T-helper 2 cell treated with Interferon-gamma antibody and Interleukin-4, amounts not matched to agents 100 ng/mL and 5 ng/mL, for 36 hours (primary cell): ENCODE data around the gene GRID2. TPM values are rescaled to one million over a fixed set of nuclear protein-coding genes. Genes with fewer than 3 reads are reported as not detected.

ENCODE experiments used
- intact Hi-C: fragments of 100-400 bp; cut with micrococcal nuclease; formaldehyde crosslinking; loops from one replicate; pipeline ENCODE4 v1.15.1; 2023
- total RNA-seq: library from RNA; stranded (reverse); gene quantifications from 2 replicates; pipeline ENCODE4 v1.2.3, GENCODE V29; 2022

The GRID2 gene
- total RNA-seq, 1 donor from 2014 or later = not detected

GRCh38 chr4:92521941-92522340 lies 218.2 kb downstream of the GRID2 start:
- intact Hi-C loops = no loop called here

GRCh38 chr4:92522356-92522755 lies 218.6 kb downstream of the GRID2 start:
- intact Hi-C loops = no loop called here

DNA sequence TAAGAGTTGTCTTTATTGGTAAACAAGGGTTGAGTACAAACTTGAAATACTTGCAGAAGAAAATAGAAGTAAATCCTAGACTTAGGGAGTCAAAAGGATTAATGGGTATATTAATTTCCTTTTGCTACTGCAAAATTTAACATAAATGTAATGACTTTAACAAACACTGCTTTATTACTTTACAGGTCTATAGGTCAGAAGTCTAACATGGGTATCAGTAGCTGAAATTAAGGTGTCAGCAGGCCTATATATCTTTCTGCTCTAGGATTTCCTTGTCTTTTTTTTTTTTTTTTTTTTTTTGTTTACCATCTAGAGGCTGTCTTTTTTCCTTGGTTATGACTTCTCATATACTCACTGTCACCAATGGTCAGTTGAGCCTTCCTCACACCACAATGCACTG lies 220.4 kb downstream of the GRID2 start:
- intact Hi-C loops = no loop called here

DNA sequence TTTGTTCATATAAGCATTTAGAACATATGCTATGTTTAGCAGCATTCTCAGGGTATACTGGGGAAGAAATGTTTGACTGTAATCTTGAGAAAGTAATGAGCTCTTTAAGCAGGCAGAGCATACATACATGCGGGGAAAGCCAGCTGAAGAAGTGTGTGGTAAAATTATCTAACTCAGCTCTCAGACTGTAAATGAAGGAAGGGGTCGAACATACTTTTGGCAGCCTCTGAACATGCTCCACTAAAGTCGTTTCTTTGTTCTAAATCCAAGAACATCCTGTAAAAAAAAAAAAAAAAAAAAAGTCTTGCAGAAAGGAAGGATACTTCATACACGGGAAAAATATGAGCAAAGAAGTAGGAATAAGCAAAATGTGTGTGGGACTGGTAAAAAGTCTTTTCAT lies 224.8 kb downstream of the GRID2 start:
- intact Hi-C loops = no loop called here

DNA sequence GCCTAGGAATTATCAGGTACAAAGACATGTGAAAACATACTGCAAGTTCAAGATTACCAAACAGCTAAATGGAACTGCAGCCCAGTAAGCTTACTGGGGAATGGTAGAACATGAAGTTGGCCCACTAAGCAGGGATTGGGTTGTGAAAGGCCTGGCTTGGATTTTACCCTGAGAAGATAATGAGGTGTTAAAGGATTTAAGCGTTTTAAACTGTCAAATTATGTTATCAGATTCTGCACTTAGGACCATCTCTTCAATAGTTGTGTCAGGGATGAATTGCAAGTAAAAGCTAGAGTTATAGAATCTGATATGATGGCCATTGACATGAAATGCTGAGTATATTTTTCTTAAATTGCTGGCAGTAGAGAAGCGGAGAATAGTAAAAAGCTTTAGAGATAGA lies 225.7 kb downstream of the GRID2 start:
- intact Hi-C loops = no loop called here

DNA sequence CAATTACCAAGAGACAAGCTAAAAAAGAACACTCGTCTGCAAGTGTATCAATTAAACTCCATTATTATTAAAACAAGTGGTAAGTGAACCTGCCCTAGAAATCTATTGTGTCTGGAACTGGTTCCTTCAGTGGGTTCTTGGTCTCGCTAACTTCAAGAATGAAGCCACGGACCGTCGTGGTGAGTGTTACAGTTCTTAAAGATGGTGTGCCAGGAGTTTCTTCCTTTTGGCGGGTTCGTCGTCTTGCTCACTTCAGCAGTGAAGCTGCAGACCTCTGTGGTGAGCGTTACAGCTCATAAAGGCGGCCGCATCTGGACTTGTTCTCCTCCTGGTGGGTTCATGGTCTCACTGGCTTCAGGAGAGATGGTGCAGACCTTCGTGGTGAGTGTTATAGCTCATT lies 231.8 kb downstream of the GRID2 start:
- intact Hi-C loops = no loop called here

DNA sequence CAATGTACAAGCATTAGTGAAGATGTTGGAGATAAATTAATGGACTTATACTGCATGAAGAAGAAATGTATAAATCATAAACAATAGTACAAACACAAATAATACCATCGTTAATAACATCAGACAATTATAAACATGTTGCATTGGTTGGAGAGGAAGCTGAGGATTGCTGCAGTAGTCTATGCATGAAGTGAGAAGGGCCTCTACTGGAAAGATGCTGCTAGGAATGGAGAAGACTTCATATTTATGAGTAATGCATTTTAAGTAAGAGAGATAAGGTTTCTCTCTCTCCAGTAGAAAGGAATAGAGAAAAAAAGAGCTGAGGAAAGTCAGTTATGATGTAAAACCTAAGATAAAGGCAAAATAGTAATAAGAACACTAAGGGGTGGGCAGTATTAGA lies 247.8 kb downstream of the GRID2 start:
- intact Hi-C loops = no loop called here

GRCh38 chr4:92566269-92566668 lies 262.5 kb downstream of the GRID2 start:
- intact Hi-C loops = no loop called here

DNA sequence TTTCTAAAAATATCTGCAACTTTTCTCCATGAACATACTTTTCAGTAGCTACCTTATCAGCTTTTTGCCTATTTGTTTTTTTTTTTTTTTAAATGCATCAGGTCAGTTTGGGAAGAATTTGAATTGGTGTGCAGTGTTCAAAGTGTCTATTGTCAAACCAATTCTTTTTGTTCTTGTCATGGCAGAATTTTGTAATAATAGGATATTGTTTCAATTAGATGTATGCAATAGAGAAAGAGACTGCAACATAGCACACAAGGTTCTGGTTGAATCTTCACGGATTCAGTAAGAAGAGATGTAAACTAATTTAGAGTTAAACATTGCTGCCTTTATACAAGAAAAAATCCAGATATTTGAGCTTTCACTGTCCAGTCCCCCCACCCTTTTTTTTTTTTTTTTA lies 277.1 kb downstream of the GRID2 start:
- intact Hi-C loops = no loop called here

- intact Hi-C loops = no loop called here
Measured at GRCh38 chr4:92599044-92599443, 295.3 kb downstream of the GRID2 start.

GRCh38 chr4:92600638-92601037 lies 296.9 kb downstream of the GRID2 start:
- intact Hi-C loops = no loop called here

- intact Hi-C loops = no loop called here
Measured at GRCh38 chr4:92606227-92606626, 302.5 kb downstream of the GRID2 start.

- intact Hi-C loops = no loop called here
Measured at GRCh38 chr4:92615049-92615448, 311.3 kb downstream of the GRID2 start.

DNA sequence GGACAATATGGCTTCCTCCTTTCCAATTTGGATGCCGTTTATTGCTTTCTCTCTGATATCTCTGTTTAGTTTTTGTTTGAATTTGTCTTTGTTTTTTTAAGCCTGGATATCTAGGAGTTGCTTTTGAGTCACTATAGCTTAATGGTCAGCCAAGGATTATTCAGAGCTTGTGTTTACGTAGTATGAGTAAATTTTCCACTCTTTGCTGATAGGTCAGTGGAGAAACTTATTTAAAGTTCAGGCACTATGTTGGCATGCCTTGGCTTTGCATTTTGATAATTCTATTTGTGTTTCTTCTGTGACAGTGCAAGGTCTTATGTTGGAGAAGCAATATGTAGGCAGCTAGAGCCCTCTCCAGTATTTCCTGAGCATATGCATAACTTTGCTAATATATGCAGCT lies 315.2 kb downstream of the GRID2 start:
- intact Hi-C loops = no loop called here

GRCh38 chr4:92629302-92629701 lies 325.5 kb downstream of the GRID2 start:
- intact Hi-C loops = no loop called here

DNA sequence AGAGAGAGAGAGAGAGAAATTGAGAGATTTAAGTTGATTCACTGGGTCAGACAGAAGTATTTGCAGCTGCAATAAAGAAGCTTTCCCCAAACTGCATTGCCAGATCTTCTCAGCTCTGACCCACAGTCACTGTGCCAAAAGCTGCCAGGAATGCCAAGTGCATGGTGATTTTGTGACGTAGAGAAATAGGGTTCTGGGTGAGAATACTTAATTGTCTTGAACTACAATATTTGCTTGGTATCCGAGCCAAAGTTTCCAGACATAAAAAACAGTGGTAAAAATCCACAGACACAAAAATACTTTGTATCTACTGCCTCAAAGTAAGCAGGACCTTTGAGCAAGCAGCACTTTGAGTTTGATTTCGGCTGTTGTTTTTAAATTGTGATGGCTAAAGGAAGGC lies 331.1 kb downstream of the GRID2 start:
- intact Hi-C loops = no loop called here

- intact Hi-C loops = no loop called here
Measured at GRCh38 chr4:92636038-92636806, 332.5 kb downstream of the GRID2 start.

GRCh38 chr4:92641409-92641808 lies 337.6 kb downstream of the GRID2 start:
- intact Hi-C loops = no loop called here

- intact Hi-C loops = no loop called here
Measured at GRCh38 chr4:92646826-92647225, 343.1 kb downstream of the GRID2 start.

GRCh38 chr4:92651536-92651935 lies 347.8 kb downstream of the GRID2 start:
- intact Hi-C loops = no loop called here

DNA sequence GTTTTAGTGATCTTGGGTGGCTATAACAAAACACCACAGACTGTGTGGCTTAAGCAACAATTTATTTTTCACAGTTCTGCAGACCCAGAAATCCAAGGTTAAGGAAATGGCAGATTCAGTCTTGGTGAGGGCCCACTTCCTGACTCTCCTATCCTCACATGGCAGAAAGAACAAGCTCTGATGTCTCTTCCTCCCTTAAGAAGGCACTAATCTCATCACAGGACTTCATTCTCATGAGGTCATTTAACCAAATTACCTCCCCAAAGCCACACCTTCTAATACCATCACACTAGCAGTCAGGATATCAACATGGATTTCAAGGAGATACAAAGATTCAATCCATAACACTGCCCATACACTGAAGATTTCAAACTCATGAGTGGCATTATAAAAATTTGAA lies 350.3 kb downstream of the GRID2 start:
- intact Hi-C loops = no loop called here

DNA sequence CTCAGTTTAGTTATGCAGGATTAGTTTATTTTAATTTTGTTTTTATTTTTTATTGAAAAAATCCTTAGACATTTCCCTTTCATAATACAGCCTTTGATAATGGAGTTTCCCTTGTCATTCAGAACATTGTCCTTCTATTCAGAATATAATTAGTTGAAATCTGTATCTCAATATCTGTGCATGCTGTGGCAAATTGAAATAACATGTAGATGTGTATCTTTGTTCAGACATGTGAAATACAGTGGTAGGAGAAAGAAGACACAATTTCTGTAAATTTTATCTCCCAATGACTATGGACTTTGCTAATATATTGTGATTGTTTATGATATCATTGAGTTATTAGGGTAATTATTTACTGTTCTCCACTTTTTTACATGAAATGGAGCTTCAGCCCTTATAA lies 353.9 kb downstream of the GRID2 start:
- intact Hi-C loops = no loop called here

GRCh38 chr4:92658318-92658717 lies 354.6 kb downstream of the GRID2 start:
- intact Hi-C loops = no loop called here

GRCh38 chr4:92677805-92678204 lies 374.0 kb downstream of the GRID2 start:
- intact Hi-C loops = no loop called here
